GM21528 (cell line): ENCODE results near the gene ALDH8A1.
A peak's percentile ranks its signal among the peaks of the same experiment; 100 is the strongest.

Experiments
- ATAC-seq: cut with Tn5 transposase; IDR thresholded peaks from one replicate; pipeline ENCODE4 v1.9.1; 2021; ENCODE audit warnings: mild to moderate bottlenecking, moderate library complexity; ENCODE audit not compliant: unreplicated experiment, low FRiP score

Gene ALDH8A1

GRCh38 chr6:134949927-134950326, at the start of gene ALDH8A1:
Gene ALDH8A1, minus strand, starts transcription at chr6:134950101. Its CDS starts 48 bp downstream, at chr6:134950053.
- ATAC-seq: no peak

DNA sequence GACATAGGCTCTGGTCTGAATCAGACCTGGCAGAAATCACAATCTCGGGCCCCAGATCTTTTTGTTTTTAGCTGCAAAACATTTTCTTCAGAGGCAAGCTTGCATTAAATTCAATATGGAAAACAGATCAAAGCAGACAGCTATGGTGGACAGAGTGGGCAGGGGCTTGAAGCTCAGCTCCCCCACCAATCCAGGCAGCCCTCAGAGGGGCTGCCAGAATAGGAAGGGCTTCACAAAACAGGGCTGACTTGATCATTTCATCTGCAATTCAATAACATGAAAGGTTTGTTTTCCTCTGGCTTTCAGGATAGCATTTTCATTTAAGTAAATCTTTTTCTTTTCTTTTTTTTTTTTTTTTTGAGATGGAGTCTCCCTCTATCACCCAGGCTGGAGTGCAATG, 49.2 kb upstream of the ALDH8A1 start:
- no peak for ATAC-seq

DNA sequence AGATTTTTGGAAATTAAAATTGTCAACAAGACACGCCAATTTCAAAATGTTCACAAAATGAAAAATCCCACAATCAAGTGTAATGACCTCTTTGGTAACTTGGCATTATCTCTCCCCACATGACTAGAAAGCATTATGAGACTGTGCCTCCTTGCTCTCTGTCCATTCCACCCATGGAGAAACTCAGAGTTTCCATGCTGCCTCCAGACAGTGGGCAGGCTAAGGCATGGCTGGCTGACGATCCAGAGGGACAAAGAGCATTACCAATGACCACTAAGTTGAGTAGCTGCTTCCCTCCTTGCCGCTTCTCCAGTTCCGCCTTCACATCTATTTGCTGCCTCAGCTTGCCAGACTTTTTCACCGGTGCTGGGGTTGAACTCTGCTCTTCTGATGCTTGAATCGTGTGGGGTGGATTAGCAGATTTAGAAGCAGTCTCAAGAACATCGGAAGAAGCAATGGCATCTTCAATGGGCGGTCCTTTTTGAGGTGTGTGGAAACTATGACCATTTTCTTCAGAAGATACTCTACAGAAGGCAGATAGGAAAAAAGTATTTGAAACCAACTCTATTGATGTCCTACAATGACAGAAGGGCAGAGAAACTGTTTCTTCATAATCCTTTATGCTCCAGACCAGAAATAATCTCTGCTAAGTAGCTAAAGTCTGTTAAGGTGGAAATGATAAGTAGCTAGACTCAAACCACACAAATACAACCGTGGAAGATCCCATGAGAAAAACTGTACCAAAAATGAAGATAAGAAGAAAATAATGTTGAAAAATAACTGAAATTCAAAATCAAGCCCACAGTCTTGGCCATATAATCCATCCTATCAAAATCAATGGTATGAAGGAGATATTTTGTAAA, 47.5 kb upstream of the ALDH8A1 start:
- ATAC-seq: no peak

DNA sequence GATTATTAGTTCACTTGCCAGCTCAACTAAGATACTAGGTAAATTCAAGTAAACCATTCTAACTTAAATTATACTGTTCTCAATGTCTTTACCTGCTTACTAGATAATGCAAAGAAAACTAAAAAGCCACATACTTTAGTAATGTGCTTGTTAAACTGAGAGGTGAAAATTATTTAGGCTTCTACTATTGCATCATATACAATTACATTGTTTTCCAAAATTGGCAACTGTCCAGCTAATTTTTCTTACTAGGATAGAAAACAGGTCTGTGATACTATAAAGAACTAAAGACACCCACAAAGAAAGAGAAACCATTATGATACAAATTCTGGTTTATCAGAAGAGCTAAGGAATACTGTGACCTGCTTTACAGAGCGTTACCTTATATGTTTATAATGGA, 45.6 kb upstream of the ALDH8A1 start:
- no peak for ATAC-seq

DNA sequence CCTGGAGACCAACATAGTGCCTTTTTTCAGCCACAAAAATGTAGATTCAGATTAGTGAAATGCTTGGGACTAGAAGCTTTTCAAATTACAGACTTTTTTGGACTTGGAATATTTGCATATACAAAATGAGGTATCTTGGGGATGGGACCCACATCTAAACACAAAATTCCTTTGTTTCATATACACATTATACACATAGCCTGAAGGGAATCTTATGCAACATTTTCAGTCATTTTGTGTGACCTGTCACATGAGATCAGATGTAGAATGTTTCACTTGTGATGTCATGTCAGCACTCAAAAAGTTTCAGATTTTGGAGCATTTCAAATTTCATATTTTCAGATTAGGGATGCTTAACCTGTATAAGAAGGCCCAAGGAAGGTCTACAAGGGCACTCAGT, 44.5 kb upstream of the ALDH8A1 start:
- ATAC-seq: no peak

GRCh38 chr6:134992155-134992554, 42.3 kb upstream of the ALDH8A1 start:
- ATAC-seq: no peak

DNA sequence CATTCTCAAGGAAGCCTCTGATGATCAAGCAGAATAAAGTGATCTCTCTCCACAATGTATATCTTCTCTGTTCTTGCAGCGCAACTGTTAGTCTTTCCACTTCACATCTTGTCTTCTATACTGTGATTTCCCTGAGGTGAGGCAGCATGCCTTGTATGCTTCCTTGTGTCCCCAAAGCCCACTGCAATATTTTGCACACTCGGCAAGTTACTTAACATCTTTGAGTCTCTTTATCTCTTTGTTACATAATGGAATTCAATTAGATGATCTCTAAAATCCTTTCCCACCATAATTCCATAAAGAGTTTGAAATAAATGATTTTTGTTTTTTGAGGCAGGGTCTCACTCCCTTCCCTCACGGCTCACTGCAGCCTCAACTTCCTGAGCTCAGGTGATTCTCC, 40.4 kb upstream of the ALDH8A1 start:
- ATAC-seq: no peak

- ATAC-seq: no peak
Measured at GRCh38 chr6:134984821-134985220, 34.9 kb upstream of the ALDH8A1 start.

GRCh38 chr6:134983823-134984222, 33.9 kb upstream of the ALDH8A1 start:
- ATAC-seq: no peak

DNA sequence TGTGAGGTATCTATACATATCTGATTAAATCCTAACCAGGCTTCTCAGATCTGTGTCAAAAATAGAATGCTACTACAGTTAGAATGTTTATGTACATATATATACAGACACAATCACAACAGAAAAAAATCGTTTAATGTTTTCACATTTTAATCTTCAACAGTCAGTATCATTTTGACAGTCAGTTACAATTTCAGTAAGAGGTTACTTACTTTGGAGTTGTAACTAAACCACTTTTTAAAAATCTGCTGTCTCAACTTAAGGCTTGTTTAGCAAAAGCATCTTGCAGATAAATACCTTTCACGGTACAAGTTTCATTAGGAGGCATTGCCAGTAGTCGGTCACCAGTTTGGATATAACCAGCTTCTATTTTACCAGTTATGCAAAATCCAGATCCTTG, 32.3 kb upstream of the ALDH8A1 start:
- ATAC-seq: no peak

- ATAC-seq: no peak
Measured at GRCh38 chr6:134980846-134981245, 30.9 kb upstream of the ALDH8A1 start.

DNA sequence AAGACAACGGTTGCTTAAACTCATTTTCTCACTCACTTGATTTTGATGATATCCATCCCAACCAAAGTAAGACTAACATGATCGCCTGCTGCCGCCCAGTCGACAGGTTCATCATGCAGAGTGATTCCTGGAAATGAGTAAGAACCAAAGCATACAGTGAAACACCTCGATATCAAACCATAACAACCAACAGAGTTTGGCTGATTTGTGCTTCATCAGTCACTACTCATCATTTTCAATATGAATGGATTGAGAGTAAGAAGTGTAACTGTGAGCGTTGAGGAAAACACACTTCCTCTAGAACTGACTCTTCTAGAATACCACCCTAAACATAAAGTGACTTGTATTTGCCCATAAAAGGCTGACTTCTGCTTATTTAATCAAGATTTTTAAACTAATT, 29.2 kb upstream of the ALDH8A1 start:
- peak; percentile 69 for ATAC-seq

DNA sequence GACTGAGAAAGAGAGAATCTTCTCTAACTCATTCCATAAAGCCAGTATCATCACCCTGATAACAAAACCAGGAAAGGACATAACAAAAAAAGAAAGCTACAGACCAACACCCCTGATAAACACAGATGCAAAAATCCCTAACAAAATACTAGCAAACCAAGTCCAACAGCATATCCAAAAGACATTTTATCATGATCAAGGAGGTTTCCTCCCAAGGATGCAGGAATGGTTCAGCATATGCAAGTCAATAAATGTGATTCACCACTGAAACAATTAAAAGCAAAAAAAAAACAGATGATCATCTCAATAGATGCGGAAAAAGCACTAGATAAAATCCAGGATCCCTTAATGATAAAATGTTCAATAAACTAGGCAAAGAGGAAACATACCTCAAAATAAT, 24.5 kb upstream of the ALDH8A1 start:
- no peak for ATAC-seq

GRCh38 chr6:134967711-134968110, 17.8 kb upstream of the ALDH8A1 start:
- no peak for ATAC-seq

DNA sequence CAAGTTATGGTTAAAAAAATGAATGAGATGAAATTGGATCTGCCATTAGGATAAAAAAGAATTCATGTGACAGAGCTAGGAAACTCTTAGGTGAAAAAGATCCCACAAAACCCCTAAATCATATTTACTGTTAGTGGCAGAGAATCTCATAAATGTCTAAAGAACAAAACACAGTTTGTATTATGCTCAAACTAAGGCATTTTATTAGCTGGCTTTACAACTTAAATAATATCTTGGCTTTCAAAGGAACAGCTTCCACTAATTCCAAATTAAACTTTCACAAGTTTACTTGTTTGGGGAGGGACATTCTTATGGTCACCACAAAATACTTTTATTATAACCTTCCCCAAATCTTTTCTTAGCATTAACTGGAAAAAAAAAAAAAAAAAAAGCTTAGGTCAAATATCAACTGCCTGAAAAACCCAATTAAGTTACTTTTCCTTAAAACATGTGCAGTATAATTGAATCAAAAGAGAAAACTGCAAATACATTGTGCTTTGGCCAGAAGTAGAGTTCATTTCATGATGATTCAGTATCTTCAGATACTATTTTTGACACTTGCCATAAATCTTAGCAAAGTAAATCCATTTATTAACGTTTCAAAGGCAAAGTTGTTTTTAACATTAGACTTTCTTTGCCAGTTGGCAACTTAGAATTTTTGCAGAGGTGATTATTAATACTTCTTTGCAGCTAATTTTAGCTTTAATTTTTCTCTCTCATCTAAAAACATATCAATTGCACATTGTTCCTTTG, 14.7 kb upstream of the ALDH8A1 start:
- no peak for ATAC-seq

- no peak for ATAC-seq
Measured at GRCh38 chr6:134962421-134962820, 12.5 kb upstream of the ALDH8A1 start.

GRCh38 chr6:134961366-134961765, 11.5 kb upstream of the ALDH8A1 start:
- no peak for ATAC-seq

GRCh38 chr6:134959603-134960002, 9.7 kb upstream of the ALDH8A1 start:
- ATAC-seq: no peak

- ATAC-seq: no peak
Measured at GRCh38 chr6:134956676-134957075, 6.8 kb upstream of the ALDH8A1 start.

DNA sequence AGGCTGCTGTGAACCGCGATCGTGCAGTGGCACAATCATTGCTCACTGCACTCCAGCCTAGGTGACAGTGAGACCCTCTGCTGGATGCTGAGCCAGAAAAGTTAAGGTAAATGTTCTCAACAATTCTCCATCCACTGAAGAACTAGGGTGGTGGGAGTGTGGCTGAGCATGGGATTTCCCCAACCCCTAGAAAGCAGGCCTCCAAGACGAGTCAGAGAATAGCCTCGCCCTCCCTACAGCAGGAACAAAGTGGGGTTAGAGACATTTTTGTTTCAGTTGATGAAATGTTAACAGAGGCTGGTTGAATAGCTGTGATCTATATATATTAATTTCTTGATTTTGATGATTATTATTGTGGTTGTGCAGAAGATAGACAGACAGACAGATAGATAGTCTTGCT, 6.1 kb upstream of the ALDH8A1 start:
- ATAC-seq: no peak

- ATAC-seq: no peak
Measured at GRCh38 chr6:134954272-134955000, 4.5 kb upstream of the ALDH8A1 start.
